ENCODE measurements around the gene TMC6.

TMC6 gene

DNA sequence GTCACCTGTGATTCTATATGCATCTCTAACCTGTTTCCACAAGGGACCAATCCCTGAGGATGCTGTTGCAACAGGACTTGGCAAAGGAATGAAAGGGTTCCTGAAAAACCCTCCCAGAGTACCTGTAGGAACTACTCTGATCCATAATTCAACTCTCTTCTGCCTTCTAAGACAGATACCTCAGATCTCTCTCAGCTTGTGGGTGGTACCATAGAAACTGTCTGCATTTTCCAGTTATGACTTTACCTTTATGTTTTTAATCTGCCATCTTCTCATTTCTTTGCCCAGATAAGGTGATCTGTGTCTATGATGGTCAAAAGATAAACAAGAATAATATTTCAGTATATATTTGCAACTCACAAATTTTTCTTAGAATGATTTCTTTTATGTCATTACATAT, 65.1 kb downstream of the TMC6 start:
- DNase-seq = no peak

DNA sequence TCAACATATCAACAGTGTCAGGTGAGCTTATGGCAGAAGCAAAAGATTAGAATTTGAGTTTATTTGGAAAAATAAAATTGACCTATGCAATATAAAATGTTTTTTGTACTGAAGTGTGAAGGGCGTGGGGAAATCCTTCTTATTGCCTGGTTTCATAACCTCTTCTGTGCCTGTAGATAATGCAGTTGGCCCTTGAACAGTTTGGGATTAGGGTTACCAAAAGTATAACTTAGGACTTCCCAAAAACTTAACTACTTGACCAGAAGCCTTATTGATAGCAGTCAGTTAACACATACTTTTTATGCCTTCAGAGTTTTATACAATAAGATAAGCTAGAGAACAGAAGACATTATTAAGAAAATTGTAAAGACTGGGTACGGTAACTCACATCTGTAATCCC, 66.0 kb downstream of the TMC6 start:
- no peak for DNase-seq

Measured in NCI-H226 (cell line).